Measurements from ENCODE around the gene NIF3L1. TPM values are rescaled to one million over a fixed set of nuclear protein-coding genes. Genes with fewer than 3 reads are reported as not detected.
"Not testable (repeated sequence)": the region's sequence is repeated elsewhere in the genome, so short reads cannot be mapped to it uniquely, and the experiment has no call there.

The NIF3L1 gene
- total and polyA plus RNA-seq, 10 of the 15 experiments (the other 5 are each of a cell fraction or from before 2014, with no cell fraction given): 27.6 to 95.9 (median 53.8) TPM

- TF ChIP-seq CBX5 (IDR thresholded peaks at IDR 0.05; ENCODE audit: low read depth) (no peak), RELA (IDR thresholded peaks at IDR 0.05; ENCODE audit: borderline replicate concordance, partially characterized antibody) (no peak), LARP7 (IDR thresholded peaks at IDR 0.05) (no peak), CREM (IDR thresholded peaks at IDR 0.05; ENCODE audit: low read depth) (no peak), ZNF207 (IDR thresholded peaks at IDR 0.05; ENCODE audit: borderline replicate concordance) (no peak)
These were observed 10.8 kb upstream of the NIF3L1 start (continued) for GRCh38 chr2:200878289-200878880.

DNA sequence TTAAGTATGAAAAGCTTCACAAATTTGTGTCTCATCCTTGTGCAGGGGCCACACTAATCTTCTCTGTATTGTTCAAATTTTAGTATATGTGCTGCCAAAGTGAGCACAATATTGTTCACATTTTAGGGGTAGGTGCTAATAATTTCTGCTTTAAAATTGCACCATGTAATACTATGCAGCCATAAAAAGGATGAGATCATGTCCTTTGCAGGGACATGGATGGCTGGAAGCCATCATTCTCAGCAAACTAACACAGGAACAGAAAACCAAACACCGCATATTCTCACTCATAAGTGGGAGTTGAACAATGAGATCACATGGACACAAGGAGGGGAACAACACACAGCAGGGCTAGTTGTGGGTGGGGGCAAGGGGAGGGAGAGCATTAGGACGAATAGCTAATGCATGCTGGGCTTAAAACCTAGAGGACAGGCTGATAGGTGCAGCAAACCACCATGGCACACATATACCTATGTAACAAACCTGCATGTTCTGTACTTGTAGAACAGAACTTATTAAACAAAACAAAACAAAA, 7.4 kb upstream of the NIF3L1 start:
- H3K4me2 ChIP-seq (ENCODE audit: control insufficient read depth, insufficient read depth); H4K20me1 ChIP-seq (ENCODE audit: control insufficient read depth, insufficient read depth); CTCF ChIA-PET; DNase-seq (ENCODE audit: low read depth, low spot score); H3K4me1 ChIP-seq (ENCODE audit: control insufficient read depth, insufficient read depth, low read length); H3K79me2 ChIP-seq (ENCODE audit: control insufficient read depth, insufficient read depth, low read length); H3K4me3 ChIP-seq; H3K27ac ChIP-seq (ENCODE audit: control insufficient read depth, insufficient read depth); H2AFZ ChIP-seq (ENCODE audit: control insufficient read depth, low read depth, low read length); H3K27me3 ChIP-seq (replicated peaks in 1 of 2; ENCODE audit: control insufficient read depth in 2 of 2, insufficient read depth in 2 of 2, low read length in 1 of 2); H3K9ac ChIP-seq (ENCODE audit: control insufficient read depth, insufficient read depth, low read length); FAIRE-seq; H3K9me3 ChIP-seq (replicated peaks; ENCODE audit: control insufficient read depth, insufficient read depth, low read length); RAD21 ChIA-PET (ENCODE audit: unreplicated experiment); in situ Hi-C loops (cut with MboI); SMC1A ChIA-PET (ENCODE audit: uncharacterized antibody, unreplicated experiment); intact Hi-C loops (cut with micrococcal nuclease; ENCODE audit: unreplicated experiment): not testable (repeated sequence)
- WGBS (ENCODE audit: insufficient coverage, insufficient replicate concordance, low lambda C conversion rate, missing lambda C conversion rate): 75% methylated on average over 2 of the region's 2 CpGs
- TF ChIP-seq HDGF (IDR thresholded peaks at IDR 0.05): 0 out of 2 replicates have a peak, but pooled peaks have one; percentile 43
- TF ChIP-seq ATF7 (IDR thresholded peaks at IDR 0.05; ENCODE audit: low read depth): peak; percentile 59
- 0 out of 2 replicates have a peak, but pooled peaks have one; percentile 15 for TF ChIP-seq RAD51 (IDR thresholded peaks at IDR 0.05)
- POLR2A ChIA-PET: interaction anchor here (1.7 kb wide), 1 partner anchor 13 kb away, joined by 11 read pairs; no protein-coding TSS in a partner anchor
- H3K36me3 ChIP-seq (ENCODE audit: control insufficient read depth in 2 of 2, insufficient read depth in 2 of 2, low read length in 1 of 2): peaks cover 2 to 18% of the 10 kb centered on the region in 2 experiments; a peak in 3 of 4 replicates
- ATAC-seq: peak; percentile 54
- BruUV-seq (replicated peaks): TSS peak; percentile 18
